DND-41 (cell line): Measurements from ENCODE around the gene PKD1L1.

ENCODE experiments used
- EZH2 ChIP-seq: IDR thresholded peaks from 3 replicates; pipeline ENCODE4 v1.6.1; 2012; ENCODE audit warnings: borderline replicate concordance, low read depth, mild to moderate bottlenecking, moderate library complexity, low read length, inconsistent platforms; ENCODE audit not compliant: severe bottlenecking
- TF ChIP-seq, protein P1 (sequence below): IDR thresholded peaks from 2 replicates; pipeline ENCODE4 v1.5.1; 2012; ENCODE audit warnings: borderline replicate concordance, low read length, moderate library complexity, mild to moderate bottlenecking; ENCODE audit not compliant: poor library complexity, severe bottlenecking; ENCODE audit errors: extremely low read depth

DNA sequence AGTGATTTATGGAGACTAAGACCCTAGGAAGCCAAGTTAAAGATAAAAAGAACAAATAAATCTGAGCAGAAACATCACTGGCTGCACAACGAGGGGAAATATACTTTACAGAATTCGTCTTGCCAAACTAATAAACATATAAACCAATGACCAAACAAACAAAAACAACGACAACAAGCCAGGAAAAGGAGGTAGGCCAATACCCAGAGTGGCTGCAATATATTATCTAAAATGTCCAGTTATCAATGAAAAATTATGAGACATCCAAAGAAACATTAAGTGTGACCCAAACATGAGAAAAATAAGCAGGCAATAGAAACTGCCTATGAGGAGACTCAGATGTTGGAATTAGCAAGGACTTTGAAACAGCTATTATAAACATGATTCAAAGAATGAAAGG lies 81.0 kb downstream of the PKD1L1 start:
- TF ChIP-seq, protein P1, sequence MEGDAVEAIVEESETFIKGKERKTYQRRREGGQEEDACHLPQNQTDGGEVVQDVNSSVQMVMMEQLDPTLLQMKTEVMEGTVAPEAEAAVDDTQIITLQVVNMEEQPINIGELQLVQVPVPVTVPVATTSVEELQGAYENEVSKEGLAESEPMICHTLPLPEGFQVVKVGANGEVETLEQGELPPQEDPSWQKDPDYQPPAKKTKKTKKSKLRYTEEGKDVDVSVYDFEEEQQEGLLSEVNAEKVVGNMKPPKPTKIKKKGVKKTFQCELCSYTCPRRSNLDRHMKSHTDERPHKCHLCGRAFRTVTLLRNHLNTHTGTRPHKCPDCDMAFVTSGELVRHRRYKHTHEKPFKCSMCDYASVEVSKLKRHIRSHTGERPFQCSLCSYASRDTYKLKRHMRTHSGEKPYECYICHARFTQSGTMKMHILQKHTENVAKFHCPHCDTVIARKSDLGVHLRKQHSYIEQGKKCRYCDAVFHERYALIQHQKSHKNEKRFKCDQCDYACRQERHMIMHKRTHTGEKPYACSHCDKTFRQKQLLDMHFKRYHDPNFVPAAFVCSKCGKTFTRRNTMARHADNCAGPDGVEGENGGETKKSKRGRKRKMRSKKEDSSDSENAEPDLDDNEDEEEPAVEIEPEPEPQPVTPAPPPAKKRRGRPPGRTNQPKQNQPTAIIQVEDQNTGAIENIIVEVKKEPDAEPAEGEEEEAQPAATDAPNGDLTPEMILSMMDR: no peak
- TF ChIP-seq EZH2: no peak
